Left ventricle myocardium inferior (tissue), 1 donor: ENCODE results near the gene PCBP2. TPM values are rescaled to one million over a fixed set of nuclear protein-coding genes. Genes with fewer than 3 reads are reported as not detected.
"Not testable (repeated sequence)": the region's sequence is repeated elsewhere in the genome, so short reads cannot be mapped to it uniquely, and the experiment has no call there.

Experiments
- DNase-seq: peaks from one replicate; pipeline ENCODE4 v3.0.0-alpha.2; 2020
- H3K27ac ChIP-seq: fragments of 200-600 bp; replicated peaks from 2 replicates; pipeline ENCODE4 v1.8.0; 2021
- H3K27me3 ChIP-seq: fragments of 200-600 bp; 2 replicates; pipeline ENCODE4 v1.8.0; 2021; ENCODE audit warnings: low read depth
- H3K36me3 ChIP-seq: fragments of 200-600 bp; 2 replicates; pipeline ENCODE4 v1.8.0; 2021
- H3K4me1 ChIP-seq: fragments of 200-600 bp; 2 replicates; pipeline ENCODE4 v1.8.0; 2021
- H3K4me3 ChIP-seq: fragments of 200-600 bp; 2 replicates; pipeline ENCODE4 v1.8.0; 2021; ENCODE audit warnings: mild to moderate bottlenecking, moderate library complexity
- H3K9me3 ChIP-seq: fragments of 200-600 bp; replicated peaks from 2 replicates; pipeline ENCODE4 v1.8.0; 2021
- CTCF ChIP-seq: fragments of 200-600 bp; IDR thresholded peaks from 2 replicates; pipeline ENCODE4 v1.8.0; 2021; ENCODE audit warnings: antibody characterized with exemption, mild to moderate bottlenecking, borderline replicate concordance
- intact Hi-C: fragments of 100-400 bp; cut with micrococcal nuclease; formaldehyde crosslinking; loops from one replicate; pipeline ENCODE4 v1.11.0; 2022
- total RNA-seq: library from RNA; stranded (reverse); fragmentation: NEBNext Ultra II Directional; extraction: Animal tissue kit (Norgen Biotek cat#: 25700); gene quantifications from one replicate; pipeline ENCODE4 v1.2.1, GENCODE V29; 2021
- donor health status: DM: no; HTN: yes; CAD: no; lungs with severe emphysema.

Gene PCBP2
- total RNA-seq, 1 donor from 2014 or later: 530 TPM

GRCh38 chr12:53431187-53431586, 20.7 kb upstream of the PCBP2 start:
- H3K36me3 ChIP-seq: no peaks in the 10 kb centered on the region
- H3K4me1 ChIP-seq: no peaks in the 10 kb centered on the region
- H3K27ac ChIP-seq: no peak overlapping the region
- H3K9me3 ChIP-seq: no peaks in the 10 kb centered on the region
- H3K4me3 ChIP-seq: no peak overlapping the region
- no peak for TF ChIP-seq CTCF
- intact Hi-C loops: no loop called here
- no peaks in the 10 kb centered on the region for H3K27me3 ChIP-seq
- no peak for DNase-seq

GRCh38 chr12:53435326-53435725, 16.6 kb upstream of the PCBP2 start:
- H3K4me3 ChIP-seq, DNase-seq, H3K36me3 ChIP-seq, H3K27me3 ChIP-seq, H3K4me1 ChIP-seq, intact Hi-C loops, H3K9me3 ChIP-seq, H3K27ac ChIP-seq: not testable (repeated sequence)

- peaks cover 30% of the 10 kb centered on the region for H3K4me1 ChIP-seq
- H3K27me3 ChIP-seq, H3K9me3 ChIP-seq, intact Hi-C loops, H3K4me3 ChIP-seq, H3K36me3 ChIP-seq, H3K27ac ChIP-seq, DNase-seq: not testable (repeated sequence)
These were observed 12.3 kb upstream of the PCBP2 start for GRCh38 chr12:53439582-53439981.

GRCh38 chr12:53441040-53441833, 10.7 kb upstream of the PCBP2 start, which contains the start of gene PRR13:
Gene PRR13 (plus strand): TSS chr12:53441734. CDS start chr12:53442715, 981 bp downstream.
- peak; percentile 99 for DNase-seq
- Histone ChIP-seq H3K9me3 (no peaks in the 10 kb centered on the region), H3K4me1 (peaks cover 34% of the 10 kb centered on the region), H3K4me3 (peak within 1 kb of the TSS; percentile 76), H3K27ac (peak within 1 kb of the TSS; percentile 91), H3K36me3 (peaks cover 26% of the 10 kb centered on the region), H3K27me3 (no peaks in the 10 kb centered on the region)
- intact Hi-C loops: no loop called here
- TF ChIP-seq CTCF: no peak

GRCh38 chr12:53443955-53444354, 7.9 kb upstream of the PCBP2 start:
- H3K9me3 ChIP-seq: no peaks in the 10 kb centered on the region
- H3K36me3 ChIP-seq: peaks cover 37% of the 10 kb centered on the region
- no peak overlapping the region for H3K27ac ChIP-seq
- no peak for DNase-seq
- intact Hi-C loops: no loop called here
- no peak for TF ChIP-seq CTCF
- peaks cover 34% of the 10 kb centered on the region for H3K4me1 ChIP-seq
- no peak overlapping the region for H3K4me3 ChIP-seq
- no peaks in the 10 kb centered on the region for H3K27me3 ChIP-seq

GRCh38 chr12:53444593-53445325, 7.1 kb upstream of the PCBP2 start:
- intact Hi-C loops: not testable (repeated sequence)
- H3K36me3 ChIP-seq: peaks cover 37% of the 10 kb centered on the region

GRCh38 chr12:53450936-53451335, 966 bp upstream of the PCBP2 start:
- no peak for TF ChIP-seq CTCF
- Histone ChIP-seq H3K27ac (no peak overlapping the region), H3K27me3 (no peaks in the 10 kb centered on the region), H3K9me3 (no peaks in the 10 kb centered on the region), H3K4me3 (no peak overlapping the region), H3K4me1 (peaks cover 44% of the 10 kb centered on the region), H3K36me3 (peaks cover 32% of the 10 kb centered on the region)
- intact Hi-C loops: no loop called here
- no peak for DNase-seq

More at GRCh38 chr12:53444593-53445325, 7.1 kb upstream of the PCBP2 start:
- H3K4me3 ChIP-seq, H3K27me3 ChIP-seq, H3K9me3 ChIP-seq, DNase-seq, H3K27ac ChIP-seq: not testable (repeated sequence)
- peaks cover 34% of the 10 kb centered on the region for H3K4me1 ChIP-seq
